Neutrophil (primary cell): ENCODE data around the gene RRP9.
"Not testable (repeated sequence)": the region's sequence is repeated elsewhere in the genome, so short reads cannot be mapped to it uniquely, and the experiment has no call there.

Experiments
- H3K27ac ChIP-seq: fragments of 200-600 bp; sonication (generic); 2 replicates; pipeline ENCODE4 v1.5.1; 2016; ENCODE audit warnings: mild to moderate bottlenecking, moderate library complexity
- H3K27me3 ChIP-seq: fragments of 200-600 bp; sonication (generic); 2 replicates; pipeline ENCODE4 v1.6.0; 2016; ENCODE audit warnings: mild to moderate bottlenecking
- H3K36me3 ChIP-seq: fragments of 200-600 bp; sonication (generic); 2 replicates; pipeline ENCODE4 v1.5.1; 2017
- H3K4me1 ChIP-seq, 2 experiments: fragments of 200-600 bp in 1 of 2; sonication (generic) in 1 of 2; 1 replicate in 1 of 2; 2 replicates in 1 of 2; pipeline versions ENCODE4 v1.5.1 to v1.6.1; 2013 to 2016; ENCODE audit warnings: low read depth in 1 of 2, low read length in 1 of 2, mild to moderate bottlenecking in 1 of 2, moderate library complexity in 1 of 2; ENCODE audit not compliant: control insufficient read depth in 1 of 2, insufficient read depth in 1 of 2
- H3K4me3 ChIP-seq, 2 experiments: fragments of 200-600 bp in 1 of 2; sonication (generic) in 1 of 2; 1 replicate in 1 of 2; 2 replicates in 1 of 2; pipeline ENCODE4 v1.5.1; 2013 to 2016; ENCODE audit warnings: low read depth in 1 of 2, low read length in 1 of 2, mild to moderate bottlenecking in 1 of 2, moderate library complexity in 1 of 2
- H3K9me3 ChIP-seq: fragments of 200-600 bp; sonication (generic); 2 replicates; pipeline ENCODE4 v1.5.1; 2016
- TF ChIP-seq, protein P1 (sequence below): fragments of 200-600 bp; sonication (generic); IDR thresholded peaks from 2 replicates; pipeline ENCODE4 v1.5.1; 2016; ENCODE audit warnings: antibody characterized with exemption

Gene RRP9

DNA sequence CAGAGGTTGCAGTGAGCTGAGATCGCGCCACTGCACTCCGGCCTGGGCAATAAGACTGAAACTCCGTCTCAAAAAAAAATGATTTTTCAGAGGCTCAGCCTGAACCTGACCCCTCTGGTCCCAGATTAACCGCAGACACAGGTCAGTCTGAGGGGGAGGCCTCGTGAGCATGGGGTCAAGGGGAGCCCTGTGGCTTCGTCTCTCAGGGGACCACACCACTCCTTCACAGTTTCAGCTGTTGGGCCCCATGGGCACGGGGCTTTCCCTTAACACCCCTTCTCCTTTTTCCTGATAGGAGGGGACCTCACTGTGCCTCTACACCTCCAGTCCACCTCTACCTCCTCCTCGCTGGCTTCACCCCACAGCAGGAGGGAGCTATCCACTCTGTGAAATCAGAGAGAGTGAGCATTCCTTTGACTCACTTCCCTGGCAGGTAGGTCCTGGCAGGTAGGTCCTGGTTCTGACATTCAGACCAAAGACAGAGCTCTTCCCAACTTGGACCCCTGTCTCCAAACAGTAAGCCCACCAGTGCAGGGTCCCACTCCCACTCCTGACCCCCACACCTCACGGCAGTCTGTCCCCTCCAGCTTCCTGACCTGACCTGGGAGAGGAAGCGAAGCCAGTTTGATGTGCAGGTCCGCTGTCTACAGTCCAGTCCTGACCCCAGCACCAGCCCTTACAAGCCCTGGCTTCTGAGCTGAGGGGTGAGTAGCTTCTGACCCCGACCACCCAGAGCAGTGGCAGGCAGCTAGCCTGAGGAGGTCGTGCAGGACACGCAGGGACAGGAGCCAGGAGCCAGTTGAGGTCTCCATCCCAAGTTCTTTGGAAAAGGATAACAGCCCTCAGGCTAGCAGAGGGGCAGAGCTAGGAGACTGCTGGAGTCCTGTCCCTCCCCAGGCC lies 9.0 kb downstream of the RRP9 start:
- no peak overlapping the region for H3K27ac ChIP-seq
- H3K4me3 ChIP-seq = no peak overlapping the region
- TF ChIP-seq, protein P1, sequence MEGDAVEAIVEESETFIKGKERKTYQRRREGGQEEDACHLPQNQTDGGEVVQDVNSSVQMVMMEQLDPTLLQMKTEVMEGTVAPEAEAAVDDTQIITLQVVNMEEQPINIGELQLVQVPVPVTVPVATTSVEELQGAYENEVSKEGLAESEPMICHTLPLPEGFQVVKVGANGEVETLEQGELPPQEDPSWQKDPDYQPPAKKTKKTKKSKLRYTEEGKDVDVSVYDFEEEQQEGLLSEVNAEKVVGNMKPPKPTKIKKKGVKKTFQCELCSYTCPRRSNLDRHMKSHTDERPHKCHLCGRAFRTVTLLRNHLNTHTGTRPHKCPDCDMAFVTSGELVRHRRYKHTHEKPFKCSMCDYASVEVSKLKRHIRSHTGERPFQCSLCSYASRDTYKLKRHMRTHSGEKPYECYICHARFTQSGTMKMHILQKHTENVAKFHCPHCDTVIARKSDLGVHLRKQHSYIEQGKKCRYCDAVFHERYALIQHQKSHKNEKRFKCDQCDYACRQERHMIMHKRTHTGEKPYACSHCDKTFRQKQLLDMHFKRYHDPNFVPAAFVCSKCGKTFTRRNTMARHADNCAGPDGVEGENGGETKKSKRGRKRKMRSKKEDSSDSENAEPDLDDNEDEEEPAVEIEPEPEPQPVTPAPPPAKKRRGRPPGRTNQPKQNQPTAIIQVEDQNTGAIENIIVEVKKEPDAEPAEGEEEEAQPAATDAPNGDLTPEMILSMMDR = no peak
- H3K27me3 ChIP-seq = no peaks in the 10 kb centered on the region
- no peaks in the 10 kb centered on the region for H3K9me3 ChIP-seq
- H3K36me3 ChIP-seq = peaks cover 14% of the 10 kb centered on the region
- H3K4me1 ChIP-seq = no peaks in the 10 kb centered on the region

DNA sequence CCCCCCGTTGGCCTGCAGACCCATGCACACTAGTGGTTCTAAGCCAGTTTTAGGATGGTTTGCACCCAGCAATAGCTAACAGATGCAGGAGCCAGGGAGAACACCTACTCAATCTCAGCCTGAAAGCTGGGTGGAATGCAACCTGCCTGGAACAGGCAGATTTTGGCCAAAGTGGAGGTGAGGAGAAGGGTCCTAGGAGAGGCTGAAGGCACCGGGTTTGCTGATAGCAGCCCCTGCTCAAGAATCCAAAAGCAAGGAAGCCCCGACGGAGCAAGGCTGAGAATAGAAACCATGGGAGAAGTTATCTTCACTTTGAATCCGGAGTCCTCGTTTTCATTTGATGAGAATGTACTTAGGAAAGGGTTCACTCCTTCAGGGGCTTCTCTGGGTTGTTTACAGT lies 9.9 kb downstream of the RRP9 start:
- Histone ChIP-seq H3K27me3 (no peaks in the 10 kb centered on the region), H3K4me3 (no peak overlapping the region), H3K36me3 (peaks cover 7% of the 10 kb centered on the region), H3K4me1 (no peaks in the 10 kb centered on the region), H3K27ac (no peak overlapping the region), H3K9me3 (no peaks in the 10 kb centered on the region)
- TF ChIP-seq, protein P1 = no peak

DNA sequence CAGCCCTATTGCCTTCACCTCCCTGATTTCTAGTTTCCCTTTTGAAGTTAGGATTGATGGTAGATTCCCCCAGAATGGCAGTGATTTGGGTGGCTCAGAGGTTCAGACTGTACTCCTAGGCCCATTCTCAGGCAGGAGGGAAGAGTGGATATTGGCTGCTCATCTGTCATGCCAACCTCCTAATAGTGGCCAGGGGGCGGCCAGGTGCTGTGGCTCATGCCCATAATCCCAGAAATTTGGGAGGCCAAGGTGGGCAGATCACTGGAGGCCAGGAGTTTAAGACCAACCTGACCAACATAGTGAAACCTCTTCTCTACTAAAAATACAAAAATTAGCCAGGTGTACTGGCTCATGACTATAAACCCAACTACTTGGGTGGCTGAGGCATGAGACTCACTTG lies 11.3 kb downstream of the RRP9 start:
- H3K9me3 ChIP-seq = no peaks in the 10 kb centered on the region
- peaks cover 2% of the 10 kb centered on the region for H3K27me3 ChIP-seq
- no peak overlapping the region for H3K4me3 ChIP-seq
- H3K36me3 ChIP-seq = no peaks in the 10 kb centered on the region
- H3K27ac ChIP-seq = no peak overlapping the region
- TF ChIP-seq, protein P1 = no peak
- H3K4me1 ChIP-seq = no peaks in the 10 kb centered on the region

DNA sequence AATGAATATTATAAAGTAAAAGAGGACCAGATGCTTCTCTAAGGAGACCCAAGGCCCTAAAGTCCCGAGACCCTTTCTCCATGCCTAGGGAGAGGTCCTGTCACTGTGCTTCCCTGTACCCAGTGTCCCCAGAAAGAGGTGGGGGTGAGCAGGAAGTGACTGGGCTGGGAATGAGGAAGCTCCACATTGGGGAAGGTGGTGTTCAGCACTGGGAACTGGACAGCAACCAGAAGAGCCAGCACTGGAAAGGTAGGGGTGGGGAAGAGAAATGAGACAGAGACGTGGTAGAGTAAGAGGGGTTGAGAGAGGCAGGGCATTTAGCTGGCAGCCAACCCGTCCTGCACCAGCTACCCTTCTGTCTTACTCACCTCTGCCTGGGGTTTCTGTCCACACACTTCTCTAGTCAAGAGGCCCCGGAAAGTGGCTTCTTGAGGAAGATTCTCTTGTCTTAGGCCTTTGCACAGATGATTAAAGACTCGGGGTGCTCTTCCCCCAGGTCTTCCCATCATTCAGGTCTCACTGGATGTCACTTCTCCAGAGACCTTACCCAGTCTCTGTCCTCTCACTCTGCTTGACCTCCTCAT lies 12.2 kb downstream of the RRP9 start:
- Histone ChIP-seq H3K4me3 (no peak overlapping the region), H3K36me3 (no peaks in the 10 kb centered on the region), H3K27me3 (peaks cover 5% of the 10 kb centered on the region), H3K27ac (no peak overlapping the region), H3K4me1 (no peaks in the 10 kb centered on the region), H3K9me3 (no peaks in the 10 kb centered on the region)
- TF ChIP-seq, protein P1 = no peak

DNA sequence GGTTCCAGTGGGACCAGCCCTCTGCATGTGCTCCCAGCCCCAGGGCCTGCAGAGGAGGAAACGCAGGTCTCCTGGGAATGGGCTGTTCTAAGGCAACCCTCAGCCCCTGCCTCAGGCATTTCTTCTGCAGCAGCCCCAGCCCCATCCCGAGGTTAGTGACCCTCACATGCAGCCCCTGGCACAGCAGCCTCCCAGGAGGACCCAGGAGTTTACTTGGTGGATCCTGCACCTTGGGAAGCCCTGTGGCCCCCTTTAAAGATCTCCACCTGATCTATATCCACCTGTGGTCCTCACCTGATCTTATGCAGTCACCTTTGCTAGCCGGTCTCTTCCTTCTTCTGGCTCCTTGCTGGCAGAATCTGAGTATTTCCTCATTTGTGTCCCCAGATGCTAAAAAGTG lies 12.7 kb downstream of the RRP9 start:
- not testable (repeated sequence) for H3K4me1 ChIP-seq, H3K36me3 ChIP-seq, H3K27ac ChIP-seq, H3K4me3 ChIP-seq, H3K9me3 ChIP-seq, H3K27me3 ChIP-seq

DNA sequence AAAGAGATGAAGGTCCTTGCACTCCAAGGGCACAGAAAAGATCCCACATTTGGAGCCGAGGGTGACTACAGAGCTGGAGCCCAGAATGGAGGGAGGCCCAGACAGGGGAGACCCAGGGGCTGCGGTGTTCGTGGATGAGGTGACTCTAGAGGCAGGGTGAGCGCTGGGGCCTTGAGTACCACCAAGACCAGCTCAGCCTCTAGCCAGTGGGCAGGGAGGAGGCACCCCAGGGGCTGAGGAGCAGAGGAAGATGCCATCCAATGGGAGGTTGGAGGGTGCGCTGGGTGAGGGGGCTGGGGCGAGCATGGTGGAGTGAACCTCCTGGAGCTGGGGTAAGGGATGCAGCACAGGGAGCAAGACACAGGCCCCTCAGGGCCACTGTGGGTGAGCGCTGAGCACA lies 13.3 kb downstream of the RRP9 start:
- H3K27ac ChIP-seq = no peak overlapping the region
- no peaks in the 10 kb centered on the region for H3K9me3 ChIP-seq
- no peaks in the 10 kb centered on the region for H3K36me3 ChIP-seq
- H3K4me3 ChIP-seq = no peak overlapping the region
- H3K4me1 ChIP-seq = no peaks in the 10 kb centered on the region
- H3K27me3 ChIP-seq = peaks cover 5% of the 10 kb centered on the region
- TF ChIP-seq, protein P1 = no peak
